Parathyroid adenoma (tissue), 2 donors: ENCODE data around the gene FAM161A.

Experiments used
- H2AFZ ChIP-seq: fragments of 300-600 bp; sonication (generic); one replicate; pipeline ENCODE4 v1.7.0; 2017; ENCODE audit warnings: antibody characterized with exemption, mild to moderate bottlenecking
- H3K27ac ChIP-seq: fragments of 300-600 bp; sonication (generic); one replicate; pipeline ENCODE4 v1.7.0; 2017
- H3K27me3 ChIP-seq: fragments of 300-600 bp; sonication (generic); one replicate; pipeline ENCODE4 v1.7.0; 2017; ENCODE audit warnings: low read length; ENCODE audit not compliant: control insufficient read depth, insufficient read depth
- H3K36me3 ChIP-seq: fragments of 300-600 bp; sonication (generic); one replicate; pipeline ENCODE4 v1.7.0; 2017; ENCODE audit warnings: low read length; ENCODE audit not compliant: control insufficient read depth, insufficient read depth
- H3K4me1 ChIP-seq: fragments of 300-600 bp; sonication (generic); one replicate; pipeline ENCODE4 v1.7.0; 2017; ENCODE audit warnings: control low read depth
- H3K4me2 ChIP-seq: fragments of 300-600 bp; sonication (generic); one replicate; pipeline ENCODE4 v1.7.0; 2017; ENCODE audit warnings: low read length
- H3K4me3 ChIP-seq: fragments of 300-600 bp; sonication (generic); one replicate; pipeline ENCODE4 v1.7.0; 2017; ENCODE audit warnings: low read depth, low read length
- H3K79me2 ChIP-seq: fragments of 300-600 bp; sonication (generic); one replicate; pipeline ENCODE4 v1.7.0; 2017; ENCODE audit warnings: control low read depth
- H3K9ac ChIP-seq: fragments of 300-600 bp; sonication (generic); one replicate; pipeline ENCODE4 v1.7.0; 2017; ENCODE audit warnings: mild to moderate bottlenecking
- H3K9me3 ChIP-seq: fragments of 300-600 bp; sonication (generic); one replicate; pipeline ENCODE4 v1.7.0; 2017; ENCODE audit warnings: low read length; ENCODE audit not compliant: control insufficient read depth
- TF ChIP-seq, protein P1 (sequence below): fragments of 300-600 bp; sonication (generic); IDR thresholded peaks from one replicate; pipeline ENCODE4 v1.7.0; 2017; ENCODE audit warnings: antibody characterized with exemption, mild to moderate bottlenecking
- donor health status: primary hyperparathyroidism.

FAM161A gene

DNA sequence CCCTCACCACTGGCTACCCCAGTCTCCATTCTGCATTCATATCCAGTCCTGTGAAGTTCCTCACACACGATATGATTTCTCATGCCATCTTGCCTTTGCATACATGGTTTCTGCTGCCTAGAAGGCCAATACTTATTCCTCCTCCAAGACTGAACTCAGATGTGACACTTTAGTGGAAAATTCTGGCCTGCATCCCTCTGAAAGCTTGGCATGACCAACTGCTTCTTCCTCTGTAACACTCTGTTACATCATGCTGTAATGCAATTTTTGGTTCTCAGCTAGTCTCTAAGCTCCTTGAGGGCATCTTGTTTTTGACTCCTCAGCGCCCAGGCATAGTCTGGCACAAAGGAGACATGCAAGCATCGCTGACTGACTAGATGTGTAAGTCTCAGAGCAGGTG is 12.6 kb downstream of the FAM161A start:
- no peaks in the 10 kb centered on the region for H3K9me3 ChIP-seq
- no peaks in the 10 kb centered on the region for H3K36me3 ChIP-seq
- TF ChIP-seq, protein P1, sequence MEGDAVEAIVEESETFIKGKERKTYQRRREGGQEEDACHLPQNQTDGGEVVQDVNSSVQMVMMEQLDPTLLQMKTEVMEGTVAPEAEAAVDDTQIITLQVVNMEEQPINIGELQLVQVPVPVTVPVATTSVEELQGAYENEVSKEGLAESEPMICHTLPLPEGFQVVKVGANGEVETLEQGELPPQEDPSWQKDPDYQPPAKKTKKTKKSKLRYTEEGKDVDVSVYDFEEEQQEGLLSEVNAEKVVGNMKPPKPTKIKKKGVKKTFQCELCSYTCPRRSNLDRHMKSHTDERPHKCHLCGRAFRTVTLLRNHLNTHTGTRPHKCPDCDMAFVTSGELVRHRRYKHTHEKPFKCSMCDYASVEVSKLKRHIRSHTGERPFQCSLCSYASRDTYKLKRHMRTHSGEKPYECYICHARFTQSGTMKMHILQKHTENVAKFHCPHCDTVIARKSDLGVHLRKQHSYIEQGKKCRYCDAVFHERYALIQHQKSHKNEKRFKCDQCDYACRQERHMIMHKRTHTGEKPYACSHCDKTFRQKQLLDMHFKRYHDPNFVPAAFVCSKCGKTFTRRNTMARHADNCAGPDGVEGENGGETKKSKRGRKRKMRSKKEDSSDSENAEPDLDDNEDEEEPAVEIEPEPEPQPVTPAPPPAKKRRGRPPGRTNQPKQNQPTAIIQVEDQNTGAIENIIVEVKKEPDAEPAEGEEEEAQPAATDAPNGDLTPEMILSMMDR, result no peak
- H3K27ac ChIP-seq, result no peak overlapping the region
- H3K4me1 ChIP-seq, result no peaks in the 10 kb centered on the region
- H3K4me3 ChIP-seq, result no peak overlapping the region
- H3K27me3 ChIP-seq, result no peaks in the 10 kb centered on the region
- H2AFZ ChIP-seq, result no peak overlapping the region
- no peaks in the 10 kb centered on the region for H3K79me2 ChIP-seq
- H3K4me2 ChIP-seq, result no peak overlapping the region
- H3K9ac ChIP-seq, result no peak overlapping the region

DNA sequence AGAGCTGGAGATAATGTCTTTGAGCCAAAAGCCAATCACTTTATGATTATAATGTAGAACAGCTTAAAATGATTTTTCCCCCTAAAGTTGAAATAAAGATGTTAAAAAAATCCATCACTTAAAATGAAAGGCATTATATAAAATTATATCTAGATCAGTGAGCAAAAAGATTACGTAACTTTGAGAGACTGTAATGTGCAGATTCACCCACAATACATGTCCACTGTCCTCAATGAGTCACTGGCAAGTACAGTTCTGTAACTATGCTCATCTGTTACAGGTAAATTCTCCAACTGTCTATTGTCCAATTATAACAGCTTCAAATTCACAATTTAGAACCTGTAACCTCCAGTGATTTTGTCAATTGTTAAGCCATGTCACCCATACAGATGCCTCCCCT is 19.0 kb downstream of the FAM161A start:
- Histone ChIP-seq H2AFZ (no peak overlapping the region), H3K36me3 (no peaks in the 10 kb centered on the region), H3K9ac (no peak overlapping the region), H3K27me3 (no peaks in the 10 kb centered on the region), H3K4me3 (no peak overlapping the region), H3K27ac (no peak overlapping the region), H3K9me3 (no peaks in the 10 kb centered on the region), H3K4me2 (no peak overlapping the region), H3K4me1 (no peaks in the 10 kb centered on the region), H3K79me2 (no peaks in the 10 kb centered on the region)
- TF ChIP-seq, protein P1, result no peak

DNA sequence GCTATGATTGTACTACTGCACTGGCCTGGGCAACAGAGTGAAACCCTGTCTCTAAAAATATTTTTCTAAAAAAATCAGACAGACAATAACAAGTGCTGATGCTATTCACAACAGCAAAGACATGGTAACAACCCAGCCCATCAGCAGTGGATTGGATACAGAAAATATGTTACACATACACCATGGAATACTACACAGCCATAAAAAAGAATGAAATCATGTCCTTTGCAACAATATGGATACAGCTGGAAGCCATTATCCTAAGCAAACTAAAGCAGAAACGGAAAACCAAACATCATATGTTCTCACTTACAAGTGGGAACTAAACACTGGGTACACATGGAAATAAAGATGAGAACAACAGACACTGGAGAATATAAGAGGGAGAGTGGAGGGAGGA is 19.9 kb downstream of the FAM161A start:
- no peak overlapping the region for H2AFZ ChIP-seq
- H3K4me3 ChIP-seq, result no peak overlapping the region
- no peaks in the 10 kb centered on the region for H3K36me3 ChIP-seq
- TF ChIP-seq, protein P1, result no peak
- no peaks in the 10 kb centered on the region for H3K27me3 ChIP-seq
- peaks cover 4% of the 10 kb centered on the region for H3K4me1 ChIP-seq
- H3K79me2 ChIP-seq, result no peaks in the 10 kb centered on the region
- no peak overlapping the region for H3K4me2 ChIP-seq
- no peak overlapping the region for H3K27ac ChIP-seq
- H3K9me3 ChIP-seq, result no peaks in the 10 kb centered on the region
- H3K9ac ChIP-seq, result no peak overlapping the region

DNA sequence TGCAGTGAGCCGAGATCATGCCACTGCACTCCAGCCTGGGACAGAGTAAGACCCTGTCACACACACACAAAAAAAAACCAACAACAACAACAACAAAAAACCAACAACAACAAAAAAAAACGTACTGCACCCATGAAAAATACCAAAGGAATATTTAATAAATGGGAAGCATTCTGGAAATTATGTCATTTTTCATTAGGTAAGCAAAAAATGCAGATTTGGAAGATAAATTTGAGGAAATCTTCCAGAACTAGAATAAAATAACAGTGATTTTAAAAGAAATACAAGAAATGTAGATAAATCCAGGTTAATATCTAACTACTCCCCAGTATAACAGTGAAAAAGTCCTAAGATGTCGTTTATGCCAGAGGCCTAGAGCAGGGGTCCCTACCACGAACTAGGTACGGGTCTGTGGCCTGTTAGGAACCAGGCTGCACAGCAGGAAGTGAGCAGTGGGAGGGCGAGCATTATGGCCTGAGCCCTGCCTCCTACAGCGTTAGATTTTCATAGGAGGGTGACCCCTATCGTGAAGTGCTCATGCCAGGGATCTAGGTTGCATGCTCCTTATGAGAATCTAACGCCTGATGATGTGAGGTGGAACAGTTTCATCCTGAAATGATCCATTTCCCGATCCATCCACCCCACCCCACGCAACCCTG is 21.5 kb downstream of the FAM161A start:
- Histone ChIP-seq H3K4me3 (no peak overlapping the region), H3K36me3 (no peaks in the 10 kb centered on the region), H2AFZ (no peak overlapping the region), H3K27me3 (no peaks in the 10 kb centered on the region), H3K9me3 (no peaks in the 10 kb centered on the region), H3K9ac (no peak overlapping the region), H3K27ac (no peak overlapping the region), H3K4me2 (no peak overlapping the region), H3K79me2 (no peaks in the 10 kb centered on the region), H3K4me1 (peaks cover 4% of the 10 kb centered on the region)
- TF ChIP-seq, protein P1, result no peak

DNA sequence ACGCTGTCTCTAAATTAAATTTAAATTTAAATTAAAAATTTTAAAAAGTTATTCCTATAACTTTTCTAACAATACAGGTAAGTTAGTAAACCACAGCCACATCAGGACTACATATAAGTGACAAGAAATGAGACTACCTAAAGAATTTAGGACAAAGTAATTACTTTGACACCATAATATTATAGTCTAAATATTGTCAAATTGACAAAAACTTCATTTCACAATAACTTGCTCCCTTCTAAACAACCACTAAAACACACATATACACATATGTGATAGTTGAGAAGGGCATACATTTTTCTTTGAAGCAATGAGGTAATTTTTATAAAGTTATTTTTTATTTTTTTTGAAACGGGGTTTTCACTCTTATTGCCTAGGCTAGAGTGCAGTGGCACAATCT is 31.6 kb downstream of the FAM161A start:
- TF ChIP-seq, protein P1, result no peak
- no peak overlapping the region for H3K9ac ChIP-seq

More for the DNA sequence above, 31.6 kb downstream of the FAM161A start:
- Histone ChIP-seq H3K4me1 (no peaks in the 10 kb centered on the region), H3K36me3 (no peaks in the 10 kb centered on the region), H3K4me2 (no peak overlapping the region), H3K27me3 (no peaks in the 10 kb centered on the region), H3K27ac (no peak overlapping the region), H3K4me3 (no peak overlapping the region), H3K9me3 (no peaks in the 10 kb centered on the region), H3K79me2 (no peaks in the 10 kb centered on the region), H2AFZ (no peak overlapping the region)
